Adrenal gland (tissue), 5 donors: ENCODE results near the gene CRYBA4.

Source experiments
- CTCF ChIP-seq, 6 experiments: fragments of 450-650 bp in 4 of 6; fragments of 200-600 bp in 2 of 6; sonication (generic) in 1 of 6; IDR thresholded peaks; 1 replicate in 5 of 6; 2 replicates in 1 of 6; pipeline versions ENCODE4 v1.5.1 to v1.8.0; 2016 to 2021; ENCODE audit warnings: antibody characterized with exemption in 6 of 6, mild to moderate bottlenecking in 2 of 6, moderate library complexity in 1 of 6
- POLR2A ChIP-seq, 2 donors: fragments of 450-650 bp; IDR thresholded peaks; one replicate each; pipeline ENCODE4 v1.6.1; 2017; ENCODE audit warnings: antibody characterized with exemption in 2 of 2, mild to moderate bottlenecking in 2 of 2, moderate library complexity in 1 of 2
- donor health status: DM: no; HTN: no; CAD: no.

- TF ChIP-seq POLR2A (IDR thresholded peaks at IDR 0.05): no peak
- TF ChIP-seq CTCF (IDR thresholded peaks at IDR 0.05): no peak
Measured at GRCh38 chr22:26574001-26574723, 47.6 kb upstream of the CRYBA4 start.
